HCEC 1CT (cell line): ENCODE results near the gene C19orf12.

Experiments used
- DNase-seq: peaks from one replicate; pipeline ENCODE4 v3.0.0-alpha.2; 2017

C19orf12 gene

DNA sequence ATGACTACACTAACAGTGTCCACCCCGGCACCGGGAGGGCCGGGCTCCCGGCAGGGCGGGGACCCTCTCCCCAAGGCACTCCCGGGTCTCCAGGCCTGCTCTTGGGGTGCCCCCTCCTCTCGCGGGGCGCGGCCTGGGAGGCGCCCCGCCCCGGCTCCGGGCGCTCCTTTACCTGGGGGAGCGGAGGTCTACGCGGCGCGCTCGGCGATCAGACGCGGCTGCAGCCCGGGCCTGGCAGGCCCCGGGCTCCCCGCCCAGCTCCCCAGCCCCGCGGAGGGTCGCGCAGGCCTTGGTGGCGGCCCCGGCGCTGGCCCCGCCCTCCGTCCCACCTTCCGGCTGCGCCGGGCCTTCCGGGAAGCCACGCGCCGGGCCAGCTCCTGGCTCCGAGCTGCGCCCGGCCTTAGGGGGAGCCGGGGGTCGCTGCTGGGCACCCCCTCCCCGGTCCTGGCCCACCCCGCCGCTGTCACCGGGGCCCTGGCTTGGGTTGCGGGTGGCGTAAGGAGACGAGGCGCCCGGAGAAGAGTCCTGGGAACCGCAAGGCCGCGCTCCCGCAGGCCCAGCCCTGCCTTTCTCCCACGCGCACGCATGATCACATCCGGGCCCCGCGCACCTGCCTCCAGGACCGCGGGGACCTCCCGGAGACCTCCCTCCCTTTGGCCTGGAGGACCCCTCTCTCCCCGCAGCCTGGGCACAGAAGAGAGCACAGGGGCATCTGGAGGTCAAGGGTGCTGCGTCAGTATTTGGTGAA, at the start of gene C19orf12:
C19orf12 (minus strand) TSS at position 309 of the 748 bp plus-strand sequence. CDS start 6,848 bp downstream, outside the sequence.
- DNase-seq: peak; percentile 23

DNA sequence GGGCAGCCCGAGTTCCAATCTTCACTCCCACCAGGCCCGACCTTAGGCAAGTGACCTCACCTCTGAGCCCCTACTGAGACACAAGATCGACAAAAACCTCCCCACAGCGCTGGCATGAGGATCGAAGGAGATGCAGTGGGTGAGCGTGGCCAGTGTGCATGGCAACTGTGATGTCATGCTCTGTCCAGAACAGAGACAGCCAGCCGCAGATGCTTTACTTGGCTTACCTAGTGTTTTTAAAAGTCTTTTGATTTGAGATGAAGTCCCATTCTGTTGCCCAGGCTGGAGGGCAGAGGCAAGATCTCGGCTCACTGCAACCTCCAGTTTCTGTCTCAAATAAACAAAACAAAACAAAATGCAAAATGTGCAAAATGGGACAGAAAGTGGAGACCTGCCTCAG, 49.3 kb upstream of the C19orf12 start:
- DNase-seq: no peak

DNA sequence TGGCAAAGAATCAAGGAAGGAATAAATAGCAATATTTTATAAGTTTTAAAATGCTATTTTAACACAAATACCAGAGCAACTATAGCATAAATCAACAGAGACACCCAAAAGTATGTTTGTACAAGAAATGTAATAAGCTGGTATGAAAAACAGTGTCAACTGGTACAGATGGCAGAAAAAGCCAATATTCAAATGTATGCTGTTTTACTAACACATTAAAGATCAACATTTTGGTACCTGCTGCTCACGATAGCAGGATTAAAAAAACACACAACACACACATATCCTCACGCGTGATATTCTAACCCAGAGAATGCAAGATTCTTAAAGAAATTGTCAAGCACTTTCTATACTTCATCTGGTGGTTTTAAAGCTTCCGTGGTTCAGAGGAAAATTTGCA, 48.1 kb upstream of the C19orf12 start:
- no peak for DNase-seq

DNA sequence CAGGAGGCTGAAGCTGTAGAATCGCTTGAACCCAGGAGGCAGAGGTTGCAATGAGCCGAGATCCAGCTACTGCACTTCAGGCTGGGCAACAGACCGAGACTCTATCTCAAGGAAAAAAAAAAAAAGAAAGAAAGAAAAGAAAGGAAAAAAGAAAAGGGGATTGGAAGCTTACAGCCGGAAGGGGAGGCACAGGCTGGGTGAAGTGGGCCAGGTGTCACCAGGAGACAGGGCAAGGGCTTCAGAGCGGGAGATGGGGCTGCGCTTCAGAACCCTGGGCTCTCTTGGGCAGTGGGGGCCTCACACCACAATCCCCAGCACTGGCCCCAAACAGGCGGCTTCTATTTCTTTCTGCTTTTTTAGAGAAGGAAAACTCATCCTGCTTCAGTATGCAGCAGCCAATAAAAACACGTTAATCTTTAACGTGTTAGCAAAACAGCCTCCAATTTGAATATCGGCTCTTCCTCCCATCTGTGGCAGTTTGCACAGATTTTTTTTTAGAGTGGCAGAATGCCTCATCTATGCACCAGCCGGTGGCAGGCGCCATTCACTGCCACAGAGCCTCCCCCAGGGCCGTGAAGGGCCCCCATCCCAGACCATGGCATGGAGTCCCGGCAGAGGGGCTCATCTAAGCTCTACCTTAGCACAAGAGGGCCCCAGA, 46.6 kb upstream of the C19orf12 start:
- no peak for DNase-seq

DNA sequence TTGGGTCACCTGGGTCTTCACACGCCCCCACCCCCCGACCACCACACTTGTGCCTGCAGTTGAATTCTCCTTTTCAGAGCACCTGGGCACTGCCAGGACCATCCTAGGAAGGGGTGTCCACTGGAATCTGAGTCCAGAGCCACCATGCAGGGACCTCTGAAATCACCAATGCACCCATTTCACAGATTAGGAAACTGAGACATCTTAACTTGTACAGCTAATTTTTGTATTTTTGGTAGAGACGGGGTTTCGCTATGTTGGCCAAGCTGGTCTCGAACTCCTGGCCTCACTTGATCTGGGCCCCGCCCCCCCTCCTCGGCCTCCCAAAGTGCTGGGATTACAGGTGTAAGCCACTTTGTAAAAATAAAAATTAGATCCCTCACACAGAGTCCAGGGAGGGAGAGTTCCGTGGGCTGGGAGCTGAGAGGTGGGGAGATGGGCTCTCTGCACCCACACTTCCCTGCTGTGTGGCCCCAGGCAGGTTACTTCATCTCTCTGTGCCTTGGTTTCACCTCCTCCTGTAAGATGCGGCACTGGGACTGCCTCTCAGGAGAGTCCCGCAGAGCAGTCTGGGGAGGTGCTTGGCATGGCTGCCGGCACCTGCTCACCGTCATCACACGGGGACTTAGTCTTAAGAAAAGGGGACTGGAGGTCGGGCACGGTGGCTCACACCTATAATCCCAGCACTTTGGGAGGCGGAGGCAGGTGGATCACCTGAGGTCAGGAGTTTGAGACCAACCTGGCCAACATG, 45.9 kb upstream of the C19orf12 start:
- DNase-seq: no peak

DNA sequence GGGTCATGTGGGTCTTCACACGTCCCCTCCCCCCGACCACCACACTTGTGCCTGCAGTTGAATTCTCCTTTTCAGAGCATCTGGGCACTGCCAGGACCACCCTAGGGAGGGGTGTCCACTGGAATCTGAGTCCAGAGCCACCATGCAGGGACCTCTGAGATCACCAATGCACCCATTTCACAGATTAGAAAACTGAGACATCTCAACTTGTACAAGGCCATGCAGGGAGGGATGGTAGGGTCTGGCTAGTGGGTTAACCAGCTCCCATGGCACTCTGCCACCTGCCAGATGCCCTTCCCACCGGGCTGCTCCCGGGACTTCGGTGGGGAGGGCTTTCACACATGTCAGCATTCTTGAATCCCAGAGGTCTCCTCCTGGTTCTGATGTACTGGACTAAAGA, 44.3 kb upstream of the C19orf12 start:
- DNase-seq: no peak

DNA sequence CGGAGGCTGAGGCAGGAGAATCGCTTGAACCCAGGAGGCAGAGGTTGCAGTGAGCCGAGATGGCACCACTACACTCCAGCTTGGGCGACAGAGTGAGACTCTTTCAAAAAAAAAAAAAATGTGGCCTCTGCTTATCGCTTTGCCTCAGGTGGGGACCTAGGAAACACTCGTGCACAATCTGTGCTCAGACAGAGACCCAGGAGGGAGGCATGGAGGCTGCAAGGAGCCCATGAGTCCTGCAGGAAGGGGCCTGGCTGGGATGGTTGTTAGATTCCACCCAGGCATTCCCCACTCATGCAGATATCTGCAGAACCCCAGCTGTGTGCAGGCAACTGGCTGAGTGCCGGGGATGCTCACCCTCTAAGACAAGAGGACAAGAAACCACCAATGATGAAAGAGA, 43.8 kb upstream of the C19orf12 start:
- no peak for DNase-seq

DNA sequence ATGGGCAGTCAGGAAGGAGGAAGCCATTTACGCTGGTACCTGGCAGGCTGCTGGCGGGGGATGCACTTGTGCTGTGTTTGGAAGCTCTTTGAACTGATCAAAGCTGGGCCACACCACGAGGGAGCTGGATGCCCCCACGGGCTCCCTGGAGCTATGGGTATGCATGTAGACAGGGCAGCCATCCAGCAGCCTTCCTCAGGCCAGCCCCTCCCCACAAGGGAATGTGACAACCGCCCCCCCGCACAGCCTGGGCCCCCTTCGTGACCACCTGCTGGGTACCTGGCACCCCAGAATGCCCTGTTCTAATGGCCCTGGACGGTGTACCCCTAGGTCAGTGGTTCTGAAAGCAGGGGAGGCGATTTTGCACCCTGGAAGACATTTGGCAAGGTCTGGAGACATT, 42.5 kb upstream of the C19orf12 start:
- DNase-seq: no peak

DNA sequence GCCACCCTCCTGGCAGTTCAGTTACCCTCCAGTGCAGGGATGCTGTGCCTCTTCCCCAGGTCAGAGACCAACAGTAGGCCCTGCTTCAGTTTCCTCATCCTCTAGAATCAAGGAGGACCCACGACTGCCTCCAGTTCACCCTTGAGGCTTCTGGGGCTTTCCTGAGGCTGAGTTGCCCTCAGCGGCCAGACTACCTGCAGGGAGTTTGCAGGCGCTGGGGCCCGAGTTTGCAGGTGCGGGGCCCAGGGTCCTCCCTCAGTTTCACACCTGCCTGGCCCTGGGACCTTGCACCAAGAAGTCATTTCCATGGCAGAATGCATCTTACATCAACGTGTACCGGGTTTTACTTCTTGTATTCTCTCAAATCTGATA, 38.9 kb upstream of the C19orf12 start:
- DNase-seq: no peak

DNA sequence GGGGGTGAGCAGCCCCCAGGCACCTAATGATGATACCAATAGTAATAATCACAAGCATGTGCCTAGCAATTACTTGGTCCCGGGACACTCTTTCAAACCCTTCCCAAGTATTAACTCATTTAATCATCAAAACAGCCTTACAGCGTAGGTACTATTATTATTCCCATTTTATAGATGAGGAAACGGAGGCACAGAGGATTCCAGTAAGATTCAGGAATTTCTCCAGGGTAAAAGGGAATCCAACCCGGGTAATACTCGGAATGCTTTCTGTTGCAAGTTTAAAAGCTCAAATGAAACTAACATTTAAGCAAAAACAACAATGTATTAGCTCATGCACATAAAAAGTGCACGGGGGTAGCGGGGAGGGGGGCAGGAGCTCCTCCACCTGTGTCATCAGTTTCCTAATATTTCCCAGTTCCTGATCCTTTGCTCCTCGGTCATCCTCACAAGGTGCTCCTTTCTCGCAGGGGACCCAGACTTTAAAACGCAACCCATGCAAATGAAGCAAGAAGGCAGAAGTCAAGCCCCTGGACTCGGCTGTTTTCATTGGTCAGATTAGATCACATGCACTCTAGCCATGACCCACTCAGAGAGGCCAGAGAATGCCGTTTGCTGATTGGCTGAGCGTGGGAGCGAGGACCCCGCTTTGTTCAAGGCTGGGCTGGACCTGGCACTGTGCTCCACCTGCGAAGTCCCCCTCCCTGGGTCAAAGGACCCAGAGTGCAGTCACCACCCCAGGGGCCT, 38.3 kb upstream of the C19orf12 start:
- no peak for DNase-seq

DNA sequence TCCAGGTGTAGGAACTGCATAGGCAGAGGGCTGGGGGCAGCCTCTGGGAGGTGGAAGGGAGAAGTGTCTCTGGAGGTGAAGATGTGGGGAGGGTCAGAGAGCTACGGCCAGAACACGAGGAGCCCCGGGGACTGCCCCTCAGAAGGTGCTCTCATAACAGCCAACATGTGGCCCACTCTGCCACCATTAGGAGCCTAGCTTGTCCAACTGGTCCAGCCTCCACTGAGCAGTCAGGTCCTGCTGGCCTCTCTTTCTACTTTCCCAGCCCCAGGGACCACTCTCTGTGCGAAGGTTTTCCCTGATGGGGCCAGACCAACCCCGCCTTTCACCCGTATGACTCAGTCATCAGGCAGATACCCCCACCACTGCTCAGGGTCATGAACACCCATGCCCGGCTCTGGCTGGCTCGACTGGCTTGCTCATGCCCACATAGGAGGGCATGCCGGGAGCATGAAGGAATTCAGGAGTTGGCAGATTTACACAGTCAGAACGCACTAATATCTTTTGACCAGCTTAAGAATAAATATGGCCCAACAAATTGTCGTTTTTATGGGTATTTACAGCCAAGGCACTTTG, 37.5 kb upstream of the C19orf12 start:
- DNase-seq: no peak

DNA sequence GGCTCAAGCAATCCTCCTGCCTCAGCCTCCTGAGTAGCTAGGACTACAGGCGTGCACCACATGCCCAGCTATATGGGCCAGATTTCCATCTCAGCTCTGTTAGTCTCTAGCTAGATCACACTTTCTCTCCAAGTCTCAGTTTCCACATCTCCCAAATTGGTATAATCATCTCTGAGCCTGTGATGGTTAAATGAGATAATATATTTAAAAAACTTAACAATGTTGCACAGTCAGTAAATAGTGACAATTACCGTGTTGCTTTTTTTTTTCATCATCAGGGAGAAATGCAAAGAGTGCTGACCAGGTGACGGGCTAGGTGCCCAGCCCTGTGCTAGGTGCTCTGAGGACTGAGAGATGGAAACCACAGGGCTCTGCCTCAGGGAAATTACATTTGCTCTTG, 36.9 kb upstream of the C19orf12 start:
- no peak for DNase-seq

DNA sequence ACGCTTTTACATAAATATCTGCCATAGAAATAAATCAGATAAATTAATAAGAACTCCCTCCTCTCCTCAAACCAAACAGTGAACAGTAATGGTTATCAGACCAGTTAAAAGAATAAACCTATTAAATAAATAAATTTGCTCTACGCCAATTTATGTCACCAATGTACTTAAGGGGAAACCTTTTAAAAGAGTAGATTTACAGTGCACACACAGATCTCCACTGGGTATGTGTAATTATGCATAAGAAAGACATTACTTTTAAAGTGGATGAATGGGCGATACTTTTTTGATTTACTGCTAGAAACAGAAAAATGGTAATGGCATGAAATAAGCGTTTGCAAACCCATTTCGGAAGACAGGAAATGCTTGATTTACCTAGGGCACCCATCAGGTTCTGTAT, 34.9 kb upstream of the C19orf12 start:
- no peak for DNase-seq

DNA sequence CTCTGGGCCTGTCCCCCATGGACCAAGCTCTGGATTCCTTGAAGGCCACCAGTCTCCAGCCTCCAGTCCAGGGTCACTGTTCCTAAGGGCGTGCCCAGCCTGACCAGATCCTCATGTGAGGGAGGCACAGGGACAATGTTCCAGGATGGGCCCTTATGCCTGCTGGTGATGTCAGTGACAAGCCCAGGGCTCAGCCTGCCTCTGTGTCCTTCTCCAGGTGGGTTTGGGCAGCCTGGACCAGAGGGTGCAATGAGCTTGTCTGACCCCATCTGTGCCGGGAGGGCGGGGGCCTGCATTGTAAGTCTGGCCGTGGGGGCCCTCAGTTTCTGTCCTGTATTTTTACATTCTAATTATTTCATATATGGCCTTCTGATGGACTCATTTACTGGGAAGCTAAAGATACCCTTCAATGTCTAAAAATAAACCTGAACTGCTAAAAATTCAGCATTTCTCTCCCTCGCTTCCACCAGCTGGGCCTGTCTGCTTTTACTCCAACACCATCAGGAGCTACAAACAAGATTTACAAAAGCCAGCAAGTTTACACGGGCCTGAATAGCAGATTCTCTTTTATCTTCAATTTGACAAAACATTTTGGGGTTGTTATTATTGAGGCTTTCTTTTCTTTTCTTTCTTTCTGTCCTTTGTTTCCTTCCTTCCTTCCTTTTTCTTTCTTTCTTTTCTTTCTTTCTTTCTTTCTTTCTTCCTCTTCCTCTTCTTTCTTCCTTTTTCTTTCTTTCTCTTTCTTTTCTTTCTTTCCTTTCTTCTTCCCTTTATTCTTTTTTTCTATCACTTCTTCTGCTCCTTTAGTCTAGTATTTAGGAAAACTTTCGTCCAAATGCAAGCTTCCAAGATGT, 34.2 kb upstream of the C19orf12 start:
- no peak for DNase-seq

DNA sequence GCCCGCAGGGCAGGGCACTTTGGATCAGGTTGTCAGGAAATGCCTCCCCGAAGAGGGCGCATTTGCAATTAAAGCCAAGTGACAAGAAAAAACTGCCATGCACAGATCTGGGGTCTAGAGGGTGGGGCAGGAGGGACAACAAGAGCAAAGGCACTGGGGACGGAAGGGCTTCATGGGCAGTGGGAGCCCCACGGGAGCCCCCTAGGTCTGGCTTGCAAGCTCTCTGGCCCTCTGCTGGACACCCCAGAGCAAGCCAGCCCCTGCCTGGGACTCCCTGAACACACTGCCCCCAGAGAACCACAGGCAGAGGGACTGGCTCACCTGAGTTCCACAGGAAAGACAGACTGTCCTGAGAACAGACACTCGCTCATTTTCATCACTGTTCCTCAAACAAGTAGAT, 30.2 kb upstream of the C19orf12 start:
- DNase-seq: no peak

DNA sequence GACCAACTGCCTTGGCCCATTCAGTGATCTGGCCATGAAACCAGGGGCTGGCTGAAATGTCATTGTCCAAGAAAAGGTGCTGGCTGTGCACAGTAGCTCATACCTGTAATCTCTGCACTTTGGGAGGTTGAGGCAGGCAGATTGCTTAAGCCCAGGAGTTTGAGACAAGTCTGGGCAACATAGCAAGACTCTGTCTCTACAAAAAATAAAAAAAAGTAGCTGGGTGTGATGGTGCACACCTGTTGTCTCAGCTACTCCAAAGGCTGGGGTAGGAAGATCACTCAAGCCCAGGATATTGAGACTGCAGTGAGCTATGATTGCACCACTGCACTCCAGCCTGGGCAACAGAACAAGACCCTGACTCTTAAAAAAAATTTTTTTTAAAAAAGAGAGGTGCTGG, 28.6 kb upstream of the C19orf12 start:
- no peak for DNase-seq

DNA sequence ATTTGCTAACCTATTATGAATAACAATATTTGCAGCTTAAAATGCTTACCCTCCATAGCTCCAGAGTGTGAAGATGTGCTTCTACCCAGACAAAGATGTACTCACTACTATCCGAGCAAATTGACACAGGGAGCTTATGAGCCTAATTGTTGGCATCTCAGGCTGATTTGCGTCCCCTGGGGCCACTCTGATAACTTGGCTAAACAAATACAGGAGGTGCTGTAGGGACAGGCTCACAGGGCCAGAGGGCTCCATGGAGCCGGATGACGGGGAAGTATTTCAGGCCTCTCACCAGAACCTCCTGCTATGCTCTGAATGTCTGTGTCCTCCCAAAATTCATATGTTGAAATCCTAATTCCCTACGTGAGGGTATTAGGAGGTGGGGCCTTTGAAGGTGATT, 26.7 kb upstream of the C19orf12 start:
- no peak for DNase-seq

DNA sequence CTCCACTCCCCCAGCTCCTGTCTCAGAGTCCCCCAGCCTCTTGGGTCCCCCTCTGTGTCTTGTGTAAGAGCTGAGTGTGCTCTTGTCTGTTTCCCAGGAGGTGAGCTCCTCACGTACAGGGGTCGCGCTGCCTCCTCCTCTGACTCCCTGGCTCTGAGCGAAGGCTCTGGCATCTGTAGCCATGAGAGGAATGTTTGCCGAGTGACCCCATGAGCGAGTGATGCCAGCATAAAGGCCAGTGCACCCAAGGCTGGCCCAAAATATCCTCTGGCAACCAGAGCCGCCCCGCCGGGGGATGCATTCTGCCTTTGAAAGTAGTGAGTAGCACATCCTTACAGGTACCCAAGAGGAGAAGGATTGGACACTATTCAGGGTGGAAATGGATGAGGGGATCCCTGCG, 26.2 kb upstream of the C19orf12 start:
- no peak for DNase-seq

DNA sequence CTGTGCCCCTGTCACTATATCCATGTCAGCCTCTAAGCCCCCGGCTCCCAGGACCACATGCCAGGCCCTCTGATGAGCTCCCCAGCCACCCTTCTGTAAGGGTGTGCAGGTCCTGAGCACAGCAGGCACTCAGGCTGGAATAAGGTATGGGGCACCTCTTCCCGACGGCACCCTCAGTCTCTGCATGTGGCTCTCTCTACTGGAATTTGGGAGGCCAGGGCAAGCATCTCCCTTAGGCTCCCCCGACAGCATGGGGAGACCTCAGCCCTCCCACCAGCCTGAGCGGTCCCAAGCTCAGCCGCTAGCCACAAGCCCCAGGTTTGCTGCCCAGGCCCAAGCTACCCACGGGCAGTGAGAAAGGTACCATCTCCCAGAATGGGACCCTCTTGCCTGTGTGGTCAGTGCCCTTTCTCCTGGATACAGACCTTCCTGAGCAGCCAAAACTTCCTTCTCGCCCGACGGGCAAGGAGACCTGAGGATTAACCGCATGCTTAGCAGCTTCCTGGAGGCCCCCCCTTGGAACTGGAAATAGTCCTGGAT, 22.5 kb upstream of the C19orf12 start:
- no peak for DNase-seq

DNA sequence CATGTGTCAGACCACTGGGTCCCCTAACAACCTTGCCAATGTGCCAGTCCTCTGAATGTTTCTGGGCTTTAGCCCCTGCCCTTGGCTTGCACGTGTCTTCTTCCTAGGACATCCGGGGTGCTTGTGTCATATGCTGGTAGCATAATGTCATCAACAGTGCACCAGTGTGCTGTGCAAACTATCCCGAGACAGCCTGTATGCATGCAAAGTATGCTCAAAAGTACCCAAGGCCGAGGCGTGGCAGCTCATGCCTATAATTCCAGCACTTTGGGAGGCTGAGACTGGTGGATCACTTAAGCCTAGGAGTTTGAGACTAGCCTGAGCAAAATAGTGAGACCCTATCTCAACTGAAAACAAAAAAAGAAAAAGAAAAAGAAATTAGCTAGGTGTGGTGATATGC, 20.8 kb upstream of the C19orf12 start:
- DNase-seq: no peak

DNA sequence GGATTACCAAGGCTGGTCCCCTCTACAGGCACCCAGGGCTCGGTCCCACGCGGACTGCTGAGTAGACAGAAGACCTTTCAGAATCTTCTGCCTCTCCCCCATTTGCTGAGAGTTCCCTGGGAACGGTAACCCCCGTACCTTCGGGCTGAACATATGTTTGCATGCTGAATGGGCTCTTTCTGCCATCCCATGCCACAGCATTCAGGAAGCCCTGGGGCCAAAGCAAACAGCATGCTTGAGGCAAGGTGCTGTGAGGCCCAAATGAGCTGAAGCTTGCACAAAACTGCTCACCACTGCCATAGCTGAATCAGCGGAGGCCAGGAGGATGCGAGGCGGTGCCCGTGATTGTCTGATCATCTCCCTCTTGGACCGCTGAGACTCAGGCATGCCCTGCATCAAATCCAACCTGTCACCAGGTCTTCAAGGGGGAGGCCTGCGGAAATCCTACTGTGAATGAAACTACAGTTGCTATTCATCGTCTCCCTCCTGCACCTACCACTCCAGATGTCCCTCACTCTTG, 16.3 kb upstream of the C19orf12 start:
- no peak for DNase-seq

DNA sequence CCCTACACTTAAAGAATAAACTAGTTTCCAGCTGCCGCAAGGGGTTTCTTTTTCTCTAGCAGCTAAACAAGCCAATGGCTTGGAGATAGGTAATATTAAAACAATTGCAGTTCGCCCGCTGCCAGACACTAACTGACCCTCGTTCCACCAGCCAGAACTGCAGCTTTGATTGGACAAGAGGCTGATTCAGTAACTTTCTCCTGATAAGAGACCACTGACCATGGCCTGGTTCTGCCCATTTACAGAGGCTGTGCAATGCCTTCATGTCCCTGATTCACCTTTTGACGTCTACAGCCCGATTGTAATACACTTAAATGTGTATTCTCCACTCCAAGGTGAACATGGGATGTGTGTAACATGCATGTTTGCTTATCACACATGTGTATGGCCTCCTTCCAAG, 12.8 kb upstream of the C19orf12 start:
- DNase-seq: no peak
